ENCODE results near the gene BRF1.
A peak's percentile ranks its signal among the peaks of the same experiment; 100 is the strongest.

BRF1 gene

GRCh38 chr14:105331575-105332349, 31.0 kb upstream of the BRF1 start:
- Histone ChIP-seq H3K27me3 (ENCODE audit: insufficient read depth, low read length, poor library complexity, severe bottlenecking) (no peaks in the 10 kb centered on the region), H3K9ac (ENCODE audit: low read depth, low read length, poor library complexity, severe bottlenecking) (no peak overlapping the region), H3K36me3 (ENCODE audit: insufficient read depth, low read length) (no peaks in the 10 kb centered on the region), H3K9me3 (ENCODE audit: insufficient read depth, low read depth, low read length) (no peaks in the 10 kb centered on the region), H3F3A (ENCODE audit: low read depth) (no peaks in the 10 kb centered on the region), H2AFZ (ENCODE audit: low read length) (no peak overlapping the region), H3K4me2 (ENCODE audit: low read depth, low read length, poor library complexity, severe bottlenecking) (no peak overlapping the region), H3K79me2 (ENCODE audit: insufficient read depth, low read length) (peaks cover 62% of the 10 kb centered on the region; the same call in 1 of the 2 replicates), H4K20me1 (ENCODE audit: insufficient read depth, low read length, poor library complexity, severe bottlenecking) (peaks cover 4% of the 10 kb centered on the region), H3K4me1 (ENCODE audit: insufficient read depth, low read length, poor library complexity, severe bottlenecking) (peaks cover 23% of the 10 kb centered on the region), H3K9me2 (replicated peaks; ENCODE audit: low read depth, low read length) (no peaks in the 10 kb centered on the region), H3K4me3 (ENCODE audit: low read length, poor library complexity, severe bottlenecking) (no peak overlapping the region)
- TF ChIP-seq CTCF (conservative IDR thresholded peaks at IDR 0.05; ENCODE audit: low read length) (no peak), EZH2phosphoT487 (IDR thresholded peaks at IDR 0.05; ENCODE audit: borderline replicate concordance) (no peak)

GRCh38 chr14:105330491-105330895, 29.7 kb upstream of the BRF1 start:
- Histone ChIP-seq H4K20me1 (ENCODE audit: insufficient read depth, low read length, poor library complexity, severe bottlenecking) (peaks cover 4% of the 10 kb centered on the region), H3K4me1 (ENCODE audit: insufficient read depth, low read length, poor library complexity, severe bottlenecking) (peaks cover 23% of the 10 kb centered on the region), H3K9ac (ENCODE audit: low read depth, low read length, poor library complexity, severe bottlenecking) (no peak overlapping the region), H3K9me3 (ENCODE audit: insufficient read depth, low read depth, low read length) (no peaks in the 10 kb centered on the region), H3K9me2 (replicated peaks; ENCODE audit: low read depth, low read length) (no peaks in the 10 kb centered on the region), H3K4me2 (ENCODE audit: low read depth, low read length, poor library complexity, severe bottlenecking) (peak overlapping the region; percentile 15), H3K36me3 (ENCODE audit: insufficient read depth, low read length) (no peaks in the 10 kb centered on the region), H3K4me3 (ENCODE audit: low read length, poor library complexity, severe bottlenecking) (no peak overlapping the region), H3F3A (ENCODE audit: low read depth) (no peaks in the 10 kb centered on the region), H2AFZ (ENCODE audit: low read length) (no peak overlapping the region), H3K79me2 (ENCODE audit: insufficient read depth, low read length) (peaks cover 74% of the 10 kb centered on the region; the same call in 1 of the 2 replicates), H3K27me3 (ENCODE audit: insufficient read depth, low read length, poor library complexity, severe bottlenecking) (no peaks in the 10 kb centered on the region)
- TF ChIP-seq CTCF (conservative IDR thresholded peaks at IDR 0.05; ENCODE audit: low read length) = no peak
- TF ChIP-seq EZH2phosphoT487 (IDR thresholded peaks at IDR 0.05; ENCODE audit: borderline replicate concordance) = no peak

- no peaks in the 10 kb centered on the region for H3K9me2 ChIP-seq (replicated peaks; ENCODE audit: low read depth, low read length)
- no peak overlapping the region for H3K9ac ChIP-seq (ENCODE audit: low read depth, low read length, poor library complexity, severe bottlenecking)
- H4K20me1 ChIP-seq (ENCODE audit: insufficient read depth, low read length, poor library complexity, severe bottlenecking) = peaks cover 8% of the 10 kb centered on the region
- no peaks in the 10 kb centered on the region for H3K27me3 ChIP-seq (ENCODE audit: insufficient read depth, low read length, poor library complexity, severe bottlenecking)
- TF ChIP-seq CTCF (conservative IDR thresholded peaks at IDR 0.05; ENCODE audit: low read length) (no peak), EZH2phosphoT487 (IDR thresholded peaks at IDR 0.05; ENCODE audit: borderline replicate concordance) (no peak)
- H3F3A ChIP-seq (ENCODE audit: low read depth) = no peaks in the 10 kb centered on the region
- H3K79me2 ChIP-seq (ENCODE audit: insufficient read depth, low read length) = peaks cover 80% of the 10 kb centered on the region; the same call in 1 of the 2 replicates
- no peak overlapping the region for H3K4me3 ChIP-seq (ENCODE audit: low read length, poor library complexity, severe bottlenecking)
- no peak overlapping the region for H3K4me2 ChIP-seq (ENCODE audit: low read depth, low read length, poor library complexity, severe bottlenecking)
- H3K36me3 ChIP-seq (ENCODE audit: insufficient read depth, low read length) = no peaks in the 10 kb centered on the region
- H3K9me3 ChIP-seq (ENCODE audit: insufficient read depth, low read depth, low read length) = no peaks in the 10 kb centered on the region
- H3K4me1 ChIP-seq (ENCODE audit: insufficient read depth, low read length, poor library complexity, severe bottlenecking) = peaks cover 23% of the 10 kb centered on the region
- H2AFZ ChIP-seq (ENCODE audit: low read length) = no peak overlapping the region
These were observed 28.8 kb upstream of the BRF1 start for GRCh38 chr14:105329411-105330150.
